Ishikawa (cell line): ENCODE results near the gene RNF31.

ENCODE experiments used
- CEBPB ChIP-seq: IDR thresholded peaks from 2 replicates; pipeline ENCODE4 v1.6.1; 2012
- CREB1 ChIP-seq: IDR thresholded peaks from 2 replicates; pipeline ENCODE4 v1.6.1; 2012; ENCODE audit warnings: low read depth
- EGR1 ChIP-seq: IDR thresholded peaks from 2 replicates; pipeline ENCODE4 v1.6.1; 2012
- EP300 ChIP-seq: IDR thresholded peaks from 2 replicates; pipeline ENCODE4 v1.6.1; 2012; ENCODE audit warnings: borderline replicate concordance
- FOXM1 ChIP-seq: IDR thresholded peaks from 2 replicates; pipeline ENCODE4 v1.6.1; 2012; ENCODE audit warnings: low read depth, borderline replicate concordance
- NFIC ChIP-seq: IDR thresholded peaks from 2 replicates; pipeline ENCODE4 v1.6.1; 2012
- RAD21 ChIP-seq: IDR thresholded peaks from 2 replicates; pipeline ENCODE4 v1.6.1; 2012; ENCODE audit warnings: low read depth
- REST ChIP-seq: IDR thresholded peaks from 2 replicates; pipeline ENCODE4 v1.6.1; 2012; ENCODE audit warnings: low read depth, mild to moderate bottlenecking
- TAF1 ChIP-seq: IDR thresholded peaks from 2 replicates; pipeline ENCODE4 v1.6.1; 2012; ENCODE audit warnings: low read depth, mild to moderate bottlenecking
- TCF12 ChIP-seq: IDR thresholded peaks from 2 replicates; pipeline ENCODE4 v1.6.1; 2012; ENCODE audit warnings: low read depth
- TEAD4 ChIP-seq: IDR thresholded peaks from 2 replicates; pipeline ENCODE4 v1.6.1; 2012
- USF1 ChIP-seq: IDR thresholded peaks from 2 replicates; pipeline ENCODE4 v1.6.1; 2012
- YY1 ChIP-seq: IDR thresholded peaks from 2 replicates; pipeline ENCODE4 v1.6.1; 2012; ENCODE audit warnings: low read depth
- ZBTB7A ChIP-seq: IDR thresholded peaks from 2 replicates; pipeline ENCODE4 v1.6.1; 2012; ENCODE audit warnings: low read depth
- TF ChIP-seq, protein P1 (sequence below): IDR thresholded peaks from 2 replicates; pipeline ENCODE4 v1.6.1; 2012

The RNF31 gene

GRCh38 chr14:24146978-24147760 lies at the start of gene RNF31:
RNF31 (plus strand) TSS chr14:24147498; CDS start chr14:24147699, 201 bp downstream.
- TF ChIP-seq TAF1, result peak; percentile 38
- TF ChIP-seq EGR1, result no peak
- TF ChIP-seq CEBPB, result no peak

GRCh38 chr14:24098229-24098926 lies 48.9 kb upstream of the RNF31 start:
- TF ChIP-seq CREB1 (no peak), ZBTB7A (no peak), REST (no peak), RAD21 (no peak), YY1 (no peak), TCF12 (no peak), USF1 (no peak), EP300 (no peak), NFIC (no peak), EGR1 (no peak), CEBPB (no peak), TAF1 (no peak), FOXM1 (no peak), TEAD4 (no peak)
- TF ChIP-seq, protein P1, sequence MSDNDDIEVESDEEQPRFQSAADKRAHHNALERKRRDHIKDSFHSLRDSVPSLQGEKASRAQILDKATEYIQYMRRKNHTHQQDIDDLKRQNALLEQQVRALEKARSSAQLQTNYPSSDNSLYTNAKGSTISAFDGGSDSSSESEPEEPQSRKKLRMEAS, result no peak

GRCh38 chr14:24098927-24099813 lies 48.1 kb upstream of the RNF31 start:
- TF ChIP-seq RAD21 (no peak), EGR1 (no peak), NFIC (peak; percentile 83), EP300 (no peak), TEAD4 (no peak), FOXM1 (no peak), CEBPB (no peak), TAF1 (no peak), TCF12 (peak; percentile 71), YY1 (peak; percentile 61; the same call in 1 of the 2 replicates), USF1 (peak; percentile 79)
- TF ChIP-seq, protein P1, result peak; percentile 95

DNA sequence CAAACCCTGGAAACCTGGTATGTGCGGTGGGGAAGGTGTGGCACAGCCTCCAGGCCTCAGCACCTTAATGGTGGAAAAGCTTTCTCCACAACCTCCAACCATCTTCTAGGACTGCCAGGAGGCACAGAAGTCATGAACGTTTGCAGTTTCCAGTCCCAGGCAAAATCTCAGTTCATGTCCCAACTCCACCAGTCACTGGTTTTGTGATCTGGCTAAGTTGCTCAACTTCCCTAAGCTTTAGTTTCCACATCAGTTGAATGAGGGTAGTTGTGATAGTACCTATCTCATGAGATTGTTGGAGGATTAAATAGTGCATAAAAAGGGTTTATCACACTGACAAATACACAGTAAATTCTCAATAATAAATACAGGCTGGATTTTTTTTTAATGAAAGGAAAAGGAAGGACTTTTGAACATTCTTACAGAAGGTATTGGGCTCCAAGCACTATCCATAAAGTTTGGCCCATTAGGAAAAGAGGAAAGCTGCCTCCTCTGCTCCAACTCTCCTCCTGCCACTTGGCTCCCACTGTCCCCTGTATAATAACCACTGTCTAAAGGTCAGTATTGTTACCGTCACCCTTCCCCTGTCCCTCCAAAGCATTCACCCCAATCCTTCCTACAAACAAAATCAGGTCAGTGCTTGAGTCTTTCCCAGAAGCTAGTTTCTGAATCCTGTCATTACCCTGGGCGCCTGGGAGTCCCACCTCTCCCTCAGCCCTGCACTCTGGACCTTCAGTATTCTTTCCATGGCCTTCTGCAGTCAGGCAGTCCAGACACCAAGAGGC lies 46.9 kb upstream of the RNF31 start:
- TF ChIP-seq TAF1 (no peak), USF1 (no peak), CREB1 (no peak), EP300 (no peak), NFIC (no peak), TEAD4 (no peak), RAD21 (no peak), YY1 (no peak), REST (no peak), FOXM1 (no peak), ZBTB7A (no peak), CEBPB (no peak), EGR1 (no peak), TCF12 (no peak)
- TF ChIP-seq, protein P1, result no peak
